ENCODE measurements around the gene GMDS. TPM values are rescaled to one million over a fixed set of nuclear protein-coding genes. Genes with fewer than 3 reads are reported as not detected.

GMDS gene
- total RNA-seq, 1 experiment from 2014 or later: 11.0 TPM

DNA sequence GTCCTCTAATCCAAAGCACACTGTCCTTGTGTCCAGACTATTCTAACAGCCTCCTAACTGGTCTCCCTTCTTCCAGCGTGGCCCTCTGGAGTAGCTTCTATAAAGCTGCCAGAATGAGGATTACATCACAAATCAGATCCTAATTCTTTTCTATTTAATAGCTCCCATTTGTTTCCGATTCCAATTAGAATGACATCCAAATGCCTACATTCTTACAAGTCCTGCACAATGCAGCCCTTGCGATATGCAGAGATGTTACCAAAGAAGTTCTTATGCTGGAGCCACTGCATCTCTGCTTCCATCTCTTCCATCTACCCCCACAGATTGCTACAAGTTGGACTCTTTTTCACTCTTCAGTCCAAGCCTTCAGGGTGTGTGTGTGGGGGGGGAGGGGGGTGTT is 40.0 kb downstream of the GMDS start:
- no peak for DNase-seq (ENCODE audit: low read depth)

DNA sequence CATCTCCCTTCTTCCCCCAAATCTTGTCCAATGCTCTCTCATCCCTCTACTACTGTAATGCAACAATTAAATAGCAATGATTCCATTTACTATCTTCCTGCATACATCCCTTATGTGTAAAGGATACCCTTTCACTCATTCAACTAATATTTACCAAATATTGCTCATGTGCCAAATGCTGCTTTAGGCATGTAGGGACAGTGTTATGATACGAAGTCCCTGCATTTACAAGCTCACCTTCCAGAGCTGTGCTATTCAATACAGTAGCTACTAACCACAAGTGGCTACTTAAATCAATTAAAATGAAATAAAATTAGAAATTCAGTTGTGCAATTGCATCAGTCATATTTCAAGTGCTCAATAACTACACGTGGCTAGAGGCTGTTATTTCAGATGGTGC is 41.1 kb downstream of the GMDS start:
- no peak for DNase-seq (ENCODE audit: low read depth)

DNA sequence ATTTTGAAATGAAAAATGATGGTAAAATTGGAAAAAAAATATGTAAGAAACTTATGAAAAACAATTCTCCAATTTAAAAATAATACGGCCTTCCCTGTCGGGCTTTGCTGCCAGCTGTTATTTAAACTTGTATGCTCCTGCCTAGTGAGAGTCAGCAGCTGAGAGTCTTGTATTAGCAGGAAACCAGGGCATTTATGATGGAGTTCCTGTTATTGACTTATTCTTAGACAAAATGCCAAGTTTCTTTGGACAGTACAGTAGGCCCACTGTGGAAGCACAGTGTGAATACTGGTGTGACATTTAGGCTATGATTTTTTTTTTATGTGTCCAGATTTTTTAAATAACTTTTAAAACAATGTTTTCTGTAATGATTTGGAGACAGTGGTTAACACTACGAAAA is 42.1 kb downstream of the GMDS start:
- DNase-seq (ENCODE audit: low read depth): no peak

DNA sequence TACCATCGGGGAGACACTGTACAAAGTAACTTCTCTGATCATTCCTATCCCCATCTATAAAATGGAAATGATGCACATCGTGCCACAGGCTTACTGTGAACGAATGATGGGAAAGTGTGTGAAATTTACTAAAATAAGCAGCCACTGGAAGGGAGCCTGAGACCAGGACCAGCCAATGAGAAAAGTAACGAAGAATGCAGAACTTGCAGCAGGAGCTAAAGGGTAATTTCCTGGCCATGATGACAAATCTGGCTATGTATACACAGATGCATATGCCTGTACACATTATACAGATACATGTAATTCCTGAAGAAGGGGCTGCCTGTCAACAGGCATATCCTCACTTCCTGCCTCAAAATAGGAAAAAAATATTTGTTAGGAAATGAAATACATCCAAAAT is 47.4 kb downstream of the GMDS start:
- no peak for DNase-seq (ENCODE audit: low read depth)

DNA sequence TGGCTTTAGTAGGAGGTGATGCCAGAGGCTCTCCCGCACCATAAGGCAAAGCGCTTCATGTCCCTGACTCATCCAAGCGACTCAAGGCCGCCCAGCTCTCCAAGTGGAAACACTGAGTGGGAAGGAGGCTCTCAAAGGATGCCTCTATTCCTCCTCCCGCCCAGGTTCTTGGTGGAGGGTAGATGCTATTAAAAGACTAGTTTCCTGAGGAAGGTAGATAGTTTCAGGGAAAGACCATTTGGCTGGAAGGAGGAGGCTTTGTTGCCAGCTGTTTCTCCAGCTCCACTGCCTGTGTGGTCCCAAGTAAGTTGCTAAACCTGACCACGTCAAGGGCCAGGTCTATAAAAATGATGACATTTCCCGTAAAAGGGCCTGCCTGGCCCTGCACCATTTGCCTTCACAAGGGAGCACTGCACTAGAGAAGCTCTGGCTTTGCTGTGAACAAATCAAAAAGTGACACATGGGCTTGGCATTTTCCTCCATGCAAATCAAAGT is 48.2 kb downstream of the GMDS start:
- peak; percentile 27 for DNase-seq (ENCODE audit: low read depth)

DNA sequence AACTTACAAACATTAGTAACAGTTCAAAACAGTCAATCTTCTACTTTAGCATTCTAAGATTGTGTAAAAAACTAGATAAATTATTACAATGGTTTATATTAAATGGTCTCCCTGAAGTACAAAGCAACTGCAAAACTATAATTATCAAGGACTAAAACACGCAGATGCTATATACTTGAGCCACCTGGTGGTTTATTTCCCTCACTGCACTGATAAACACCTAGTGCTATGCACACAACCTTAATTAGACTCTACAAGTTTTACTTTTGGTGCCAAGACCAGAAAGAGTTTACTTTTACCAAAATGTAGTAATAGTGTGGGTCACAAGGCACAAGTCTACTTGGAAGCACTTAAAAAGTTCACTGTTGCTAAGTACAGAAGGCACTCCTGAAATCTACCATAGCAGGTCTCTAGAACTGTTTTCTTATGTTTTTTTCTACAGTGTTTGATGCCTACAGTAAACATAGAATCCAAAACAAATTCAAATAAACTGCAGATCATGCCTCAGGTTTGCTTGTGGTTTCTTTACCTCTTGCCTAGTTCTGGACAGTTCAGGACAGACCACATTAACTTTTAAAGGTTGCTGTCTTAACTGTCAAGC is 49.2 kb downstream of the GMDS start:
- DNase-seq (ENCODE audit: low read depth): peak; percentile 45

DNA sequence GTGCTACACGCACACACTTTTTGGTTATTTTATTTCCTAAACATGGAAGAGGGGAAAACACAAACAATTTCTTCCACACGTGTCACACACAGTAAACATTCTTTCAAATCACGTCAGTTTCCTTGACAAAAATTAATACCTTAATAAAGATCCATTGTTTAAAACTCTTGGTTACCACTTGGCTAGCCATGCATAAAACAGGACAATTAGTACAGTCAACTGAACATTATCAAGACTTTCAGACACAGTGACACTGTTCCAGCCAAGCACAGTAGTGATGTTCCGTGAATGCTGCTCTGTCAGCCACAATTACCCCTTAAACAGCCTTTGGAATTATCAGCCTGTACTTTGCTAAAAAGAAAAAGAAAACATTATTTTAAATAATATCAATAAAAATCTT is 50.8 kb downstream of the GMDS start:
- DNase-seq (ENCODE audit: low read depth): no peak

DNA sequence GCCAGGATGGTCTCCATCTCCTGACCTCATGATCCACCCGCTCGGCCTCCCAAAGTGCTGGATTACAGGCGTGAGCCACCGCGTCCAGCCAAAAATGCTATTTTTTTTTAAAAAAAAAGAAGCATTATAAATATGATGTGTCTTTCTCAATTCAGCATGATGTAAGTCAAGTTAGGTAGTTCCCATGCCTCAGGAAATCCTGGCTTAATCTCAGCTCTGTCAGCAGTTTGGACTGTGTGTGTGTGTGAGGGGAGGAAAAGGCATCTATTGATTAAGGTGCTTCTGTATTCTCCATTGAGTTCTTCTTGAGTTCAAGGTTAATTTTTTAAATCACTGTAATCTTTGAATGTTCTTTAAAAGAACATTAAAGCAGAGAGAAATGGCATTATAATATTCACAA is 51.5 kb downstream of the GMDS start:
- no peak for DNase-seq (ENCODE audit: low read depth)

DNA sequence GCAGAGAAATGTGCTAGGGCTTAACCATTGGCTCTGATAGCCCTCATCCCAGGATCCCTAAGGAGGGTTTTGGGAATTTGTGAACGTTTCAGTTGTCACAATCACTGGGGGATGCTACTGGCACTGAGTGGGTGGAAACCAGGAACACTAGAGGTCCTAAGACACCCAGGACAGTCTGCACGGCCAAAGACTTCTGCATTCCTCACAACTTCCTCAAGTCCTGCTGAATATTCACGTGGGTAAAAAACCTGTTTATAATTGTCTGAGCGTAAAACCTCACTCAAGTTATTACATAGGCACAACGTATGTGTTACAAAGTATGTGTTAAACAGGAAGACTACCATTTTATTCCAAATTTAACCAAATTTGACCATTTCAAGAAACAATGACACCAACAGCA is 52.4 kb downstream of the GMDS start:
- DNase-seq (ENCODE audit: low read depth): no peak

DNA sequence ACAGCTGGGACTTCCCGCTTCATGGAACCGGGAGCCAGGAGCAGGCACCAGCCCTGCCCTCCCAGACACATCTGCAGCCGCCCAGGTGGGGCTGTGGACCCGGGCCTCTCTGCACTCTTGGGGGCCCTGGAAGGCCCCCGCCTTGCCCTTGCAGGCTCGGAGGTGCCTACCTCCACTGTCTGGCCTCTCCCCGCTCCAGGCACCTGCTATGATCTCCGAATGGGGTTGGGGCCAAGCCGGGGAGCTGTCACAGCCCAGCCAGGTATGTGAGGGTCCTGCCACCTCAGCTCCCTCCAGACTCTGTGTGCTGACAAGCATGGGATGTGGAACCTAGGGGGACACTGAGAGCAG is 54.0 kb downstream of the GMDS start:
- DNase-seq (ENCODE audit: low read depth): no peak

DNA sequence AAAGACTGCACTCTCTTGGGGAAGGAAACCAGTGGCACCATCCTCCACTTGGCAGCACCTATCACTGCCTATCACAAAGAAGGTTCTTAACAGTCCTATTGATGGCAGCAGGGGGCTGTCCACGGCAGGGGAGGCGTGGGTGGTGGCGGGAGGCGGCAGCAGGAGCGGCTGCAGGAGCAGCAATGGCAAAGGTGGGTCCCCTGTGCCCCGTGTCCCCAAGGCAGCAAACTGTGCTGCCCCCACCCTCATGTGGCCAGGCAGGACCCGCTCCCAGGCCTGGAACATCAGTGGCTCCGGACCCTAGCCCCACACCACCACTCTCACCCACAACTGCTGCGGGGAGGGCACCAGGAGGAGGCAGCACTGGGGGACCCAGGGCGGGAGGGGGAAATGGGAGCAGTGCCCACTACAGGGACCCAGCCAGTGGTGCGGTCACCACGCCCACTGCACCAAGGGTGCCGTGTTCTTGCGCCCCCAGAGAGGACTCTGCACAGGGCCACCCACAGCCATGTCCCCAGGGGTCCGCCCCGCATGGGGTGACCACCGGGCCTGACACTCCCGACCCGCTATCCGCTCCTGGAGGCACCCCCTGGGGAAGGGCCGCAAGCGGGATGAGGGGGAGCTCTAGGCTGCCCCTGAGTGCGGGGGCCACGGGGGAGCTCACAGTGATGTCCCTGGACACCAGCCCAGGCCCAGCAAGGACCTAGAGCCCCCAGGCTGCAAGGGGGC is 54.6 kb downstream of the GMDS start:
- no peak for DNase-seq (ENCODE audit: low read depth)

DNA sequence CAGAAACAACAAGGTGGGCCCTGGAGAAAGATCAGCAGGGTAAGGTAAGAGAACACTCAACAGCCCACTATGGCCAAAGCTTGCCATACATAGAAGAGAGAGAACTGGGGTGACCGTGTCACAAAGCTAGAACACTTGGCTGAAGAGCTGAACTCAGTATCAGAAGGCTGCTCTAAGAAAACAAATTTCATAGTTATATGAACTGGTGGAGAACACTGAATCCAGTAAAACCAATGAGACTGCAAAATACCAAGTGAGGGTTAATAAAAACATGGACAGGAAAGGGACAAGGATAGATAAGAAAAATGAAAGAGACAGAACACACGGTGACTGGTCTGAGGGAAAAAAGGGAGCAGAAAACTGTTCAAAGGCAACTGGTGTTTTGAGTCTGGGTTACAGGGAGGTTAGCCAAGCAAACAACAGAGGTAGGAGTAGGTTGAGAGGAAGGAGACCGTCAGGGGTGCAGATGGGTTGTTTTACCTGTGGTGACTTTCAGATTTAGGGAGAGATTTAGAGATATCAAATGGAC is 56.5 kb downstream of the GMDS start:
- DNase-seq (ENCODE audit: low read depth): no peak

DNA sequence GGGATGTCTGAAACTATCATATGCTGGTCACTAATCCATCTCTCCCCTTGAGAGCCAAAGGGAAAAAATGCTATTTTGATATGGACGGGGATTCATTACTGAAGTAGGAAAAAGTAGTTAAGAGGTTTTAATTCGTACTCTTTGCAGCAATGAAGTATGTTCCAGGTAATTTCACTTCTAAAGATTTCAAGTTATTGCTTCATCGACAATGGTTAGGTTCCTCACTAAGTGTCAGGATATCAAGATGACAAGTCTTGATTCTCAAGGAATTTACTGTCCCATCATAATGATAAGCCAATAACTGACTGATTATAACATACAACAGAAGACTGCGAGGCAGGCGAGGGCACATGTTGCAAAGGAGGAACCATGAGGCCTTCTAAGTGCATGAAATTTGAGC is 57.0 kb downstream of the GMDS start:
- no peak for DNase-seq (ENCODE audit: low read depth)

DNA sequence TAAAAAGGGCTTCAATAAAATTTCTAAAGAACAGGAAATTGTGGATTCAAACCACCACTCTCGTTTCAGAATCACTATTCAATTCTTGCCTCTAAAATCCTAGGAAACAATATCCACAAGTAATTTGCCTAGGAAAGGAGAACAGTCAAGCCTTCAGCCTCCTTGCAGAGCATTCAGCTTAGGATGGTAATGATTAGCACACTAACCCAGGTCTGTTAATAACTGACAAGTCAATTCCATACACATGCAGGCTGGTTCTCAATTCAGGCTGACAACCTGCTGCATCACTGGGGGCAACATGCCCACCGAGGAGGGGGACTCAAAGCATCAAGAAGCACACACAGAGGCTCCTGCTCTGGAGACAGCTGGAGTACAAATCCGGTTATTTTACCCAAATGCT is 57.6 kb downstream of the GMDS start:
- no peak for DNase-seq (ENCODE audit: low read depth)

DNA sequence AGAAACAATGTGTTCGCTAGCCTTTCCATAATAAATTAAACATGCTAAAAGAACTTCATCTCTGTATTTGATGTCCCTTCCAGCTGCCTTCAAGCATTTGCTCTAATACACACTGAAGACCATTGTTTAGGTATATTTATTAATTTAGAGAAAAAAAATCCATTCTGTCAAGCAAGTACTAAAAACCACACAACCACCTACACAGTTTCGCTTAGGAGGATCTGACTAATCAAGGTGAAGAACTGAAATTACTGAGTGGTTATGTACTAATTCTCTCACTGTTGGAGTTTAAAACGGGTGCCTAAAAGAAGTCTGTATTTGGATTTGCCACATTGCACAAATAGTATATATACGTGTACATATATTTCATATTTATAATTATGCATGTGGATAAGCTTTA is 58.9 kb downstream of the GMDS start:
- DNase-seq (ENCODE audit: low read depth): no peak

DNA sequence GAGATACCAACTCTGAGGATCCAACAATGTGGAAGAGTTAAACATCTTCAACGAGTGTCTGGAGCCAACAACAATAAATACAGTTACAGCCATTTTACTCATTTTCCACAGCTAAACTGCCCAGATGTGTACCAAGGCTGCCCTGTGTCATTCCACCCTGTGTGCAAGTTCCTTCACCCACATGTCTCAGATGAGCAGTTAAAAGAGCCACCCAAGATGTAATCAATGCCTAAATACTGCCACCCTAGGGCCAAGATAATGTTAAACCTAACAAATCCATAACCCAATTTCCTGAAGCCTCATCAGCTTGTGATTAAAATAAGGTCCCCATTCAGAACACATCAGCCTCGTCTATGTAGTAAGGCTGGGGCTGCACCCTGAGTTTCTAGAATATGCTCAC is 59.9 kb downstream of the GMDS start:
- peak; percentile 13 for DNase-seq (ENCODE audit: low read depth)

DNA sequence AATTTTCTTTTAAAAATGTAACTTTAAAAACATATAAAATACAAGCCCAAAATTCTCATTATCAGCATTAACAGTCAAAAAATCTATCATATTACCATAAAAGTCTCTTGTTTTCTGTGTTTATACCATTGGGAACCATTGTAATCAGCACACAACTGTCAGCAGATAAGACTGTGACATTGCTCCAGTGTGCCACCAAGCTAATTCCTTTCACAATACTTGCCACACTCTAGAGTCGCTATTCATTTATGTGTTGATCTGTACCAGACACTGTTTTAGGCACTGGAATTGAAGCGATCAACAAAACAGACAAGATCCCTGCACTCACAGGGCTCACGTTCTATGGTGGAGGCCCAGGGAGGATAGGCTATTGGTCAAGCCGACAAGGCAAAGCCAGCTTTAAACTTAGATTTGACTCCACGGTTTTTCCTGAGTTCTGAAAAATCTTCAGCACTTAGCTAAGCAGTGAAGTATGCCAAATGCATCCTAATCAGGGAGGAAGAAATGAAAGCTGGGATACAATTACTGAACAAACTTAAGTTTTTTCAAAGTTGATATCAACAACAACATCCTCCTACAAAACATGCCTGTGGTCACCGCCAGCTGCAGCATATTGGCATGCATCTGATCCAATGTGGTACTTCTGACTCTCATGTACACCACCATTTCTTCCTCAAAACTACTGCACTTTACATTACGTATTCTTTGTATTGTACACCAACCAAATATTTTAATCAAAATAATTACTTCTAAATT is 60.5 kb downstream of the GMDS start:
- DNase-seq (ENCODE audit: low read depth): peak; percentile 51

DNA sequence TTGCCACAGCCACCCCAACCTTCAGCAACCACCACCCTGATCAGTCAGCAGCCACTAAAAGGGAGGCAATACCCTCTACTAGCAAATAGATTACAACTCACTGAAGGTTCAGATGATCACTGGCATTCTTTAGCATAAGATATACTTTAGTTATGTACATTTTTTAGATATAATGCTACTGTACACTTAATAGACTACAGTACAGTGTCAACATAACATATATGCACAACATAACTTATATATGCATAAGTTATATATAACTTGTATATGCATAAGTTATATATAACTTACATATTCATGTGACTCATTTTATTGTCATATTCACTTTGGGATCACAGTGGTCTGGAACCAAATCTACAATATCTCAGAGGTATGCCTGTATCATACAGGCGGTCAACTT is 61.7 kb downstream of the GMDS start:
- no peak for DNase-seq (ENCODE audit: low read depth)

DNA sequence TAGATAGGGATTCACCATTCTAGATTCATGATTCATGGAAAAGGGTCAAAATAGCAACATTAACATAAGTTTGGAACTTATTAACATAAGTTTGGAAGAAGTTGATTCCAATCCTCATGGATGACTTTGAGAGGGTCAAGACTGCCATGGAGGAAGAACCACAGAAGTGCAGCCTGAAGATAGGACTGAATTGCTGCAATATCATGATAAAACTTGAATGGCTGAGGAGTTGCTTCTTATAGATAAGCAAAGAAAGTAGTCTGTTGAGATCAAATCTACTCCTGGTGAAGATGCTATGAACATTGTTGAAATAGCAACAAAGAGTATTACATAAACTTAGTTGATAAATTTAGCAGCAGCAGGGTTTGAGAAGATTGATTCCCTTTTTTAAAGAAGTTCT is 62.2 kb downstream of the GMDS start:
- no peak for DNase-seq (ENCODE audit: low read depth)

DNA sequence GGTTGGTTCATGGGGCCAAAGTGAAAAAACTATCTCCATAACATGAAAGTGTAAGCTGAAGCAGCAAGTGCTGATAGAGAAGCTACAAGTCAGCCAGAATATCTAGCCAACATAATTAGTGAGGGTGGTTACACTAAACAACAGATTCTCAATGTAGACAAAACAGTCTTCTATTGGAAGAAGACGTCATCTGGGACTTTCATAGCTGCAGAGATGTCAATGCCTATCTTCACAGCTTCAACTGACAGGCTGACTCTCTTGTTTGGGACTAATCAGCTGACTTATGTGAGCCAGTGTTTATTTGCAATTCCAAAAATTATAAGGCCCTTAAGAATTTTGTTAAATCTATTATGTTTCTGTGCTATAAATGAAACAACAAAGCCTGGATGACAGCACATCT is 63.2 kb downstream of the GMDS start:
- no peak for DNase-seq (ENCODE audit: low read depth)

DNA sequence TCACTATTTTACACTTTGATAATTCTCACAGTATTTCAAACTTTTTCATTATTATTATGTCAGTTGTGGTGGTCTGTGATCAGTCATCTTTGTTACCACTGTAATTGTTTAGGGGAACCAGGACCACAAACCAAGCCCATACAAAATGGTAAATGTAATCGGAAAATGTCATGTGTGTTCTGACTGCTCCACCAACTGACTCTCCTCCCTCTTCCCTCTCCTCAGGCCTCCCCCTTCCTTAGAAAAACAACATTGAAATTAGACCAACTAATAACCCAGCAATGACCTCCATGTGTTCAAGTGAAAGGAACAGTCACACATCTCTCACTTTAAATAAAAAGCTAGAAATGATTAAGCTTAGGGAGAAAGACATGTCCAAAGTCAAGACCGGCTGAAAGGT is 63.8 kb downstream of the GMDS start:
- DNase-seq (ENCODE audit: low read depth): no peak

DNA sequence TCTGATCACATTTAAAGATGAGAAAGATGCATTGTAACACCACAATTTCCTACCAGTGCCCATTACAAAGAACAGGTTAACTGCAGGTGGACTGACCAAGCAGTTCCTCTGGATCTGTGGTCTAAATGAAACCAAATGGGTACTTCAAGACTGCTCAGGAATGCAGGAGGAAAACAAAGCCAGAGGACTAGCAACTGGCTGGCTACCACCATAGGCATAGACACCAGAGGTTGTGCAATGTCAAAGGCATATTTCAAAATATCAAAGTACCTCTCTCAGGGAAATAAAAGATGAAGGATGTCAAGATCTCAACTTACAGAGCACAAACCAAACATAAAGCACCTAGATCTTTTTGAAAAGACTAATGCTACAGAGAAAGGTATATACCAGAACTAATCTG is 65.5 kb downstream of the GMDS start:
- peak; percentile 25 for DNase-seq (ENCODE audit: low read depth)

DNA sequence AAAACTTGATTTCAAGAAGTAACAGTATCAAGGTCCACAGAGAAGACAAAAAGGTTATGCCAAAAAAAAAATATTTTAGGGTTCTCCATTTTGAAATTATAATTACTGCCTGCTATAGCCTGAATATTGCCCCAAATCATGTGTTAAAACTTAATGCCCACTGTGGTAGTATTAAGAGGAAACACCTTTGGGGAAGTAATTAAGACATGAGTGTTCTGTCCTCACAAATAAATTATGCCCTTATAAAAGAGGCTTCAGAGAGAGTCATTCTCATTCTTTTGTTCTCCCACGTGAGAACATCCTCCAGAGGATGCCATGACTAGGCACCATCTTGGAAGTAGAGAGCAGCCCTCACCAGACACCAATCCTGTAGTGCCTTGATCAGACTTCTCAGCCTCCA is 66.2 kb downstream of the GMDS start:
- no peak for DNase-seq (ENCODE audit: low read depth)
